Upper lobe of left lung (tissue), 6 donors: ENCODE results near the gene ANKRD63. TPM values are rescaled to one million over a fixed set of nuclear protein-coding genes. Genes with fewer than 3 reads are reported as not detected.

Experiments
- ATAC-seq, 2 donors: fragments of 200-7000 bp; cut with Tn5 transposase; one replicate each; pipeline ENCODE4 v1.9.1; 2022; ENCODE audit warnings: mild to moderate bottlenecking in 2 of 2, moderate library complexity in 2 of 2; ENCODE audit not compliant: low FRiP score in 2 of 2
- DNase-seq, 2 donors: peaks; one replicate each; pipeline ENCODE4 v3.0.0-alpha.2; 2019 to 2020
- H3K27ac ChIP-seq, 4 donors: fragments of 200-600 bp; sonication (generic); one replicate each; pipeline ENCODE4 v1.5.1; 2016 to 2019
- H3K27me3 ChIP-seq, 4 donors: fragments of 200-600 bp; sonication (generic); one replicate each; pipeline ENCODE4 v1.5.1; 2017 to 2019
- H3K36me3 ChIP-seq, 4 donors: fragments of 200-600 bp; sonication (generic); one replicate each; pipeline ENCODE4 v1.5.1; 2016 to 2019
- H3K4me1 ChIP-seq, 4 donors: fragments of 200-600 bp; sonication (generic); one replicate each; pipeline ENCODE4 v1.5.1; 2018 to 2019
- H3K4me3 ChIP-seq, 4 donors: fragments of 200-600 bp; sonication (generic); one replicate each; pipeline ENCODE4 v1.5.1; 2017 to 2019; ENCODE audit warnings: mild to moderate bottlenecking in 2 of 4, moderate library complexity in 1 of 4
- H3K9me3 ChIP-seq, 4 donors: fragments of 200-600 bp; sonication (generic); one replicate each; pipeline ENCODE4 v1.5.1; 2018 to 2019
- EP300 ChIP-seq, 4 donors: sonication (generic); formaldehyde crosslinking; IDR thresholded peaks; one replicate each; pipeline ENCODE4 v1.5.1; 2017; ENCODE audit warnings: antibody characterized with exemption in 4 of 4, control low read depth in 2 of 4
- POLR2A ChIP-seq, 4 donors: fragments of 450-650 bp; IDR thresholded peaks; one replicate each; pipeline ENCODE4 v1.5.1; 2016 to 2017; ENCODE audit warnings: antibody characterized with exemption in 4 of 4, mild to moderate bottlenecking in 2 of 4
- POLR2AphosphoS5 ChIP-seq, 2 donors: sonication (generic); formaldehyde crosslinking; IDR thresholded peaks; one replicate each; pipeline ENCODE4 v1.5.1; 2017; ENCODE audit warnings: antibody characterized with exemption in 2 of 2
- WGBS, 2 donors: methylation state at CpG; one replicate each; pipeline ENCODE4 v1.1.5; 2017 to 2018; 5-methylcytosine and 5-hydroxymethylcytosine counted together
- total RNA-seq, 6 donors: library from RNA; depleted of rRNA in 4 of 6; stranded (reverse); fragments of >200 nt in 4 of 6; gene quantifications; one replicate each; pipeline versions ENCODE4 v1.1.0 to v1.2.1, GENCODE V29; 2016 to 2021
- TF ChIP-seq, protein P1 (sequence below), 6 experiments: fragments of 450-650 bp in 4 of 6; fragments of 200-600 bp in 2 of 6; sonication (generic) in 2 of 6; IDR thresholded peaks; one replicate each; pipeline ENCODE4 v1.5.1; 2016 to 2019; ENCODE audit warnings: antibody characterized with exemption in 6 of 6
- donor health status: DM: no; HTN: no; CAD: no; lungs with moderate emphysema.
- donor health status: DM: no; HTN: yes; CAD: no; lungs with severe emphysema.

The ANKRD63 gene
- 1 to 10 TPM in 1 of 6 donors, not detected in 5; 5.2 TPM for total RNA-seq

DNA sequence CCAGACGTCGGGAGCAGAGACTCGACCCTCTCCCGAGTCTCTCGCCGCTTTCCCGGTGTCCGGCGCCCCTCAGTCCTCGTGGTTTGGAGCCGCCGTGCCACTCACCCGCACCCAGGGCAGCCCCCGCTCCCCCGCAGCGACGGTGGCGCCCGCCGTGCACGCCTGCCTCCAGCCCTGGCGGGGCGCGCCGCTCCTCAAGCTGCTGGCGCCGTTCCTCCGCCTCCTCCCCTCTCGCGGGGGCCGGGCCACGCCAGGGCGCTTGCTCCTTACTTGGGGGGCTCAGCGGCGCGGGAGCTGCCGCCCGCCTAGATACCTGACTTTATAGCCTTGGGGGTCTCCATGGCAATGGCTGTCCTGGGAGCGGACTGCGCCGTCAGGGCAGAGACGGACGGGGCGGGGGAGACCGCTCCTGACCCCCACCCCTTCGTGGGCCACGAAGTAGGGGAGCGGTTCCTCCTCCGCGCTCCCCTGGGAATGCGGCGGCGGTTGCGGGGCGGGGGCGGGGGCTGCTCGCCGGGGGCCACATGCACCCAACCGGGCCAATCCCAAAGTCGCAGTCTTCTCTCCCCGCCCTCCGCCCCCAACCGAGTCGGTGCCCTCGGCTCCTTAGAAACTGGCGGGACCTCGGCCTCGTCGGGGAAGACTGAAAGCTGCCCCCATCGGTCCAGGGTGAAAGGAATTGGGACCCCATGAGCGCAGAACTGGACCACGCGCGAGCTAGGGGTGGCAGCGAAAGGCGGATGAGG lies at the start of gene ANKRD63:
ANKRD63 (minus strand) TSS at position 196 of the 746 bp plus-strand sequence. CDS start 478 bp downstream, outside the sequence.
- Histone ChIP-seq H3K4me1 (peaks cover 31 to 45% (median 43%) of the 10 kb centered on the region in 4 donors), H3K27me3 (peaks cover 1 to 48% (median 30%) of the 10 kb centered on the region in 4 donors), H3K9me3 (no peaks in the 10 kb centered on the region), H3K36me3 (no peaks in the 10 kb centered on the region), H3K27ac (no peak within 1 kb of the TSS), H3K4me3 (peak within 1 kb of the TSS in 3 of 4 donors; percentile 41 to 56 (median 54))
- DNase-seq (peak in 1 of 2 donors; percentile 91), ATAC-seq (peak in 1 of 2 donors; percentile 49)
- TF ChIP-seq EP300 (IDR thresholded peaks at IDR 0.05) (no peak), POLR2A (IDR thresholded peaks at IDR 0.05) (no peak), POLR2AphosphoS5 (IDR thresholded peaks at IDR 0.05) (no peak)
- TF ChIP-seq, protein P1, sequence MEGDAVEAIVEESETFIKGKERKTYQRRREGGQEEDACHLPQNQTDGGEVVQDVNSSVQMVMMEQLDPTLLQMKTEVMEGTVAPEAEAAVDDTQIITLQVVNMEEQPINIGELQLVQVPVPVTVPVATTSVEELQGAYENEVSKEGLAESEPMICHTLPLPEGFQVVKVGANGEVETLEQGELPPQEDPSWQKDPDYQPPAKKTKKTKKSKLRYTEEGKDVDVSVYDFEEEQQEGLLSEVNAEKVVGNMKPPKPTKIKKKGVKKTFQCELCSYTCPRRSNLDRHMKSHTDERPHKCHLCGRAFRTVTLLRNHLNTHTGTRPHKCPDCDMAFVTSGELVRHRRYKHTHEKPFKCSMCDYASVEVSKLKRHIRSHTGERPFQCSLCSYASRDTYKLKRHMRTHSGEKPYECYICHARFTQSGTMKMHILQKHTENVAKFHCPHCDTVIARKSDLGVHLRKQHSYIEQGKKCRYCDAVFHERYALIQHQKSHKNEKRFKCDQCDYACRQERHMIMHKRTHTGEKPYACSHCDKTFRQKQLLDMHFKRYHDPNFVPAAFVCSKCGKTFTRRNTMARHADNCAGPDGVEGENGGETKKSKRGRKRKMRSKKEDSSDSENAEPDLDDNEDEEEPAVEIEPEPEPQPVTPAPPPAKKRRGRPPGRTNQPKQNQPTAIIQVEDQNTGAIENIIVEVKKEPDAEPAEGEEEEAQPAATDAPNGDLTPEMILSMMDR (IDR thresholded peaks at IDR 0.05), result no peak
- 11 to 12% methylated on average over 12 to 28 of the region's 76 CpGs for WGBS, 2 donors

DNA sequence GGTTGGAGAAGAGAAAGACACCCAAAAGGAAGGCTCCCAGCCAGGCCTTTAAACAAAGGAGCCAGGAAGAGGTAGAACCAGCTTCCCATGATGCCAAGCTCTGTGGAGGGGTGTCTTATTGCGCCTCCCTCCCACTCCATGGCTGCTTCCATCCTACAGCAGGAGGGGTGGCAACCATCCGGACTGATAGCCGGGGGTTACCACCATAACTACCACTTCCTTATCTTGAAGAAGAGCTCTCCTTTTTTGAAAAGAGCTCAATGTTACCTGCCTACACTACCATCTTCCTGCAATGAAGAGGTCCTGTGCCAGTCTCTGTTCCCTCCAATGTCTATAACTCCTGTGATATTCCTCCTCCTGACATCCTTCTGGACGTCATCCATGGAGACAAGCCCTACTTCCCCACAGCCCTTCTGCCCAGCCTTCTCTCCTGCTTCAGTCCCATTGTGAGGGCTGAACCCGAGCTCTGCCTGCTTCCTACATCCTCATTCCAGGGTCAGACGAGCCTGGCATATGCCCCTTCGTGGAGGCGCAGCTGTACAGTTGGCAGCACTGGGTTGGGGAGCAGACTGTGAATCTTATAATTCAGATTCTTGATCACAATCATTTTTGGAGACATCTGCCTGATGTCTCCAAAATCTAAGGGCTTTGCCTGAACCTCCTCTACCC lies 49.4 kb upstream of the ANKRD63 start:
- no peak for DNase-seq
- Histone ChIP-seq H3K36me3 (peaks cover 0 to 22% (median 5%) of the 10 kb centered on the region in 4 donors), H3K27ac (peak overlapping the region in 3 of 4 donors; percentile 93 to 95 (median 93))

DNA sequence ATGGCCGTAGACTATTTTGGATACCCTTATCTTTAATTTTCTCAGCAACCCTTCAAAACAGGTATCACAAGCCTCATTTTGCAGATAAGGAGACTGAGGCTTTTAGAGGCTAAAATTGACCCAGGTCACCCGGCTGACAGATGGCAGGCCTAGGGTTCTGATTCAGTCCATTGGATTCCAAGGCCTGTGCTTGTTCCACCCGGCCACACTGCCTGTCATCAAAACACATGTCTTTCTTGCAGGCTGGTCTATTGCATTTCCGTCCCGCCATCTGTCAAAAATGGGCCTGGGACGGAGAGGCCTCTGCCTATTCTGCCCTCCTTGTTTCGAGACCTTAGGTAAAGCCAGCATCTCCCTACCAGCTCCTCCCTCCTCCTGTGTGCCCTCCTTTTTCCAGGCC lies 48.8 kb upstream of the ANKRD63 start:
- TF ChIP-seq POLR2AphosphoS5 (IDR thresholded peaks at IDR 0.05) (no peak), POLR2A (IDR thresholded peaks at IDR 0.05) (no peak), EP300 (IDR thresholded peaks at IDR 0.05) (no peak)
- TF ChIP-seq, protein P1 (IDR thresholded peaks at IDR 0.05), result no peak
- DNase-seq (no peak), ATAC-seq (no peak)
- 96% methylated on average over 7 of the region's 7 CpGs for WGBS, 2 donors
- no peaks in the 10 kb centered on the region for H3K9me3 ChIP-seq
- peak overlapping the region in 3 of 4 donors; percentile 26 to 95 (median 93) for H3K27ac ChIP-seq
- H3K27me3 ChIP-seq, result no peaks in the 10 kb centered on the region
- H3K4me3 ChIP-seq, result no peak overlapping the region
- H3K36me3 ChIP-seq, result peaks cover 0 to 16% (median 5%) of the 10 kb centered on the region in 4 donors
- peaks cover 60 to 96% (median 65%) of the 10 kb centered on the region in 4 donors for H3K4me1 ChIP-seq

More for the DNA sequence above, 49.4 kb upstream of the ANKRD63 start:
- no peak overlapping the region for H3K4me3 ChIP-seq
- WGBS, 2 donors, result 66 to 72% methylated on average over 8 of the region's 8 CpGs
- peaks cover 63 to 98% (median 69%) of the 10 kb centered on the region in 4 donors for H3K4me1 ChIP-seq
- no peak for TF ChIP-seq POLR2A (IDR thresholded peaks at IDR 0.05)
- TF ChIP-seq, protein P1 (IDR thresholded peaks at IDR 0.05), result no peak
- no peaks in the 10 kb centered on the region for H3K27me3 ChIP-seq
- no peaks in the 10 kb centered on the region for H3K9me3 ChIP-seq
- no peak for ATAC-seq

DNA sequence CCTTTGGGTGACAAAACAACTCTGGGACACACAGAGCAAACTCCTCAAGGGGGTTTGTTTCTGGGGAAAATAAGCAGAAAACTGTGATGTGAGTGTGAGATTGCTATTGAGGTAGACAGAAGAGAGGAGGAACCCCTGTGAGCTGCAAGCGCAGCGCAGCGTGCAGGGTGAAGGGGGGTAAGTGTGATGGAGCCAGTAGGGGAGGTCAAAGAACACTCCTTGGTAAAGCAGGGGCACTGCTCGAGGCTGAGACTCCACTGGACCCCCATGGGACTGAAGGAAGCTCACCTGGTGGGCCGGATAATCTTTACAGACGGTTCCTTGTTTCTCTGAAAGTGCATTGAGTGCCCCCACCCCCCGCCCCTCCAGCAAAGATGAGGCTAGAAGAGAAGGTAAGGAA lies 48.2 kb upstream of the ANKRD63 start:
- Histone ChIP-seq H3K4me3 (no peak overlapping the region), H3K9me3 (no peaks in the 10 kb centered on the region), H3K27me3 (no peaks in the 10 kb centered on the region), H3K36me3 (peaks cover 0 to 9% (median 3%) of the 10 kb centered on the region in 4 donors), H3K27ac (peak overlapping the region; percentile 26 to 67 (median 47)), H3K4me1 (peaks cover 54 to 95% (median 63%) of the 10 kb centered on the region in 4 donors)
- 88 to 93% methylated on average over 7 of the region's 7 CpGs for WGBS, 2 donors
- no peak for TF ChIP-seq POLR2AphosphoS5 (IDR thresholded peaks at IDR 0.05)
- no peak for TF ChIP-seq POLR2A (IDR thresholded peaks at IDR 0.05)
- TF ChIP-seq EP300 (IDR thresholded peaks at IDR 0.05), result no peak
- TF ChIP-seq, protein P1 (IDR thresholded peaks at IDR 0.05), result no peak
- DNase-seq, result no peak
- no peak for ATAC-seq
